PC-9 (cell line): ENCODE data around the gene CEP78.

Experiments
- EZH2 ChIP-seq: fragments of 200-600 bp; sonication (generic); IDR thresholded peaks from 2 replicates; pipeline ENCODE4 v1.8.0; 2017; ENCODE audit warnings: antibody characterized with exemption, low read depth
- TF ChIP-seq, protein P1 (sequence below): fragments of 200-600 bp; sonication (generic); conservative IDR thresholded peaks from 2 replicates; pipeline ENCODE4 v1.6.1; 2017; ENCODE audit warnings: mixed run types, antibody characterized with exemption, mild to moderate bottlenecking, moderate library complexity

- TF ChIP-seq, protein P1, sequence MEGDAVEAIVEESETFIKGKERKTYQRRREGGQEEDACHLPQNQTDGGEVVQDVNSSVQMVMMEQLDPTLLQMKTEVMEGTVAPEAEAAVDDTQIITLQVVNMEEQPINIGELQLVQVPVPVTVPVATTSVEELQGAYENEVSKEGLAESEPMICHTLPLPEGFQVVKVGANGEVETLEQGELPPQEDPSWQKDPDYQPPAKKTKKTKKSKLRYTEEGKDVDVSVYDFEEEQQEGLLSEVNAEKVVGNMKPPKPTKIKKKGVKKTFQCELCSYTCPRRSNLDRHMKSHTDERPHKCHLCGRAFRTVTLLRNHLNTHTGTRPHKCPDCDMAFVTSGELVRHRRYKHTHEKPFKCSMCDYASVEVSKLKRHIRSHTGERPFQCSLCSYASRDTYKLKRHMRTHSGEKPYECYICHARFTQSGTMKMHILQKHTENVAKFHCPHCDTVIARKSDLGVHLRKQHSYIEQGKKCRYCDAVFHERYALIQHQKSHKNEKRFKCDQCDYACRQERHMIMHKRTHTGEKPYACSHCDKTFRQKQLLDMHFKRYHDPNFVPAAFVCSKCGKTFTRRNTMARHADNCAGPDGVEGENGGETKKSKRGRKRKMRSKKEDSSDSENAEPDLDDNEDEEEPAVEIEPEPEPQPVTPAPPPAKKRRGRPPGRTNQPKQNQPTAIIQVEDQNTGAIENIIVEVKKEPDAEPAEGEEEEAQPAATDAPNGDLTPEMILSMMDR: no peak
- TF ChIP-seq EZH2: no peak
These were observed 88.8 kb downstream of the CEP78 start for GRCh38 chr9:78324682-78325081.
